ENCODE results near the gene DUS2.
"Not testable (repeated sequence)": the region's sequence is repeated elsewhere in the genome, so short reads cannot be mapped to it uniquely, and the experiment has no call there.

DUS2 gene

DNA sequence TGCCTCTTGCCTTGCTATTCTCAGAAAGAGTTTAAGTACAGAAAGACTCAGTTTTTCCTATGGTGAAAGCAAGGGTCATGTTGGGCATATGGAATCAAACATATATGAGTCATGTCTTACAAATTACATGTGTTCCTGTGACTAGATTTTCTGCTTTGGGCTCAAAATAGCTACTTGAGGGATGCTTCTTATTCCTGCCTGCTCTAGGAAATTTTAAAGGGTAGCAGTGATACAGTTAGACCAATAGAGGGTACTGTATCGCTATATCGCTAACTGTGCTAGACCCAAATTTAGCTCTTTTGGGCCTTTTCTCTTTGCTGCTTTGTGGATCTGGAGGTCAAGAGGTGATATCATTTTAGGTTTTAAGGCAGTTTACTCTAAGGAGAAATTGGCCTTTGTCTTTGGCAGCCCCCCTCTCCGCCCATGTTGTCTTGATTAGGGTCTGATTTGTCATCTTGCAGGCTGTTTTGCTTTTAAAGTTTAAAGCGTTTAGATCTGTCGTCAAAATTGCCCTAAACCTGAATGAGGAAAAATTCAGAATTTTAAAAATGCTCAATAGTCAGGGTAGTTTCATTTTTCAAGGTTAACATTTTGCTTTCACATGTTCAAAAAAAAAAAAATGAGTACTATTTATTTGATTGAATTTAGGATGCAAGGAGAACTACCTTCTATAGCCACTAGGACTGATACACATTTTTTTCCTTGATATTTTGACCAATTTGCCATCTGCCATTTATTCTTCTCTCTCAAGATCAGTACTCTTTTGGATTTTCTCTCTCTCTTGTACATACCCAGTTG, 70.9 kb downstream of the DUS2 start:
- no peak for DNase-seq

DNA sequence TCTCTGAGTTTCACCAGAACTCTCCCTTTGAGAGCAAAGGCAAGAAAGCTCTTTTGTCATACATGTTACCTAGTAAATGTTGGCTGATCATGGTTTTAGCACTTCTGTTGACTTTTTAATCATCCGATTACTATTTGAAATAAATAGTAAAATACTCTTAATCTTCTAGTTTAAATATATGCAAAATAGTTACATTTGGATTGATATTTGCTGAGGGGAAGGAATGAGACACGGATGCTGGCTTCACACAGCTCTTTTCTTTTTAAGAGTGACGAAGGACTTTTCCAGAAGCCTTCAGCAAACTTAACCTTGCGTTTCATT, 71.5 kb downstream of the DUS2 start:
- DNase-seq: no peak

- DNase-seq: no peak
These were observed 73.4 kb downstream of the DUS2 start for GRCh38 chr16:68096491-68096890.

GRCh38 chr16:68097088-68097487, 74.0 kb downstream of the DUS2 start:
- DNase-seq: no peak

- no peak for DNase-seq
These were observed 74.8 kb downstream of the DUS2 start for GRCh38 chr16:68097895-68098294.

GRCh38 chr16:68100488-68100887, 77.4 kb downstream of the DUS2 start:
- no peak for DNase-seq

GRCh38 chr16:68105611-68106010, 82.5 kb downstream of the DUS2 start:
- no peak for DNase-seq

DNA sequence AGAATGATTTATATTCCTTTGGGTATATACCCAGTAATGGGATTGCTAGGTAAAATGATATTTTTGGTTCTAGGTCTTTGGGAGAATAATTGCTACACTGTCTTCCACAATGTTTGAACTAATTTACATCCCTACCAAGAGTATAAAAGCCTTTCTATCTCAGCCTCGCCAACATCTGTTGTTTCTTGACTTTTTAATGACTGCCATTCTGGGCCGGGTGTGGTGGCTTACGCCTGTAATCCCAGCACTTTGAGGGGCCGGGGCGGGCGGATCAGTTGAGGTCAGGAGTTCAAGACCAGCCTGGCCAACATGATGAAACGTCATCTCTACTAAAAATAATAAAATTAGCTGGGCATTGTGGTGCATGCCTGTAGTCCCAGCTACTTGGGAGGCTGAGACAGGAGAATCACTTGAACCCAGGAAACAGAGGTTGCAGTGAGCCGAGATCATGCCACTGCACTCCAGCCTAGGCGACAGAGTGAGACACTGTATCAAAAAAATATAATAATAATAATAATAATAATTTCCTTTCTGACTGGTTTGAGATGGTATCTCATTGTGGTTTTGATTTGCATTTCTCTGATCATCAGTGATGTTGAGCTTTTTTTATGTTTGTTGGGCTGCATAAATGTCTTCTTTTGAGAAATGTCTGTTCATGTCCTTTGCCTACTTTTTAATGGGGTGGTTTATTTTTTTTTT, 84.3 kb downstream of the DUS2 start:
- DNase-seq: not testable (repeated sequence)

- not testable (repeated sequence) for DNase-seq
These were observed 86.1 kb downstream of the DUS2 start for GRCh38 chr16:68109156-68109555.

- not testable (repeated sequence) for DNase-seq
These were observed 87.5 kb downstream of the DUS2 start for GRCh38 chr16:68110611-68111010.

- DNase-seq: no peak
These were observed 88.3 kb downstream of the DUS2 start for GRCh38 chr16:68111379-68111778.

DNA sequence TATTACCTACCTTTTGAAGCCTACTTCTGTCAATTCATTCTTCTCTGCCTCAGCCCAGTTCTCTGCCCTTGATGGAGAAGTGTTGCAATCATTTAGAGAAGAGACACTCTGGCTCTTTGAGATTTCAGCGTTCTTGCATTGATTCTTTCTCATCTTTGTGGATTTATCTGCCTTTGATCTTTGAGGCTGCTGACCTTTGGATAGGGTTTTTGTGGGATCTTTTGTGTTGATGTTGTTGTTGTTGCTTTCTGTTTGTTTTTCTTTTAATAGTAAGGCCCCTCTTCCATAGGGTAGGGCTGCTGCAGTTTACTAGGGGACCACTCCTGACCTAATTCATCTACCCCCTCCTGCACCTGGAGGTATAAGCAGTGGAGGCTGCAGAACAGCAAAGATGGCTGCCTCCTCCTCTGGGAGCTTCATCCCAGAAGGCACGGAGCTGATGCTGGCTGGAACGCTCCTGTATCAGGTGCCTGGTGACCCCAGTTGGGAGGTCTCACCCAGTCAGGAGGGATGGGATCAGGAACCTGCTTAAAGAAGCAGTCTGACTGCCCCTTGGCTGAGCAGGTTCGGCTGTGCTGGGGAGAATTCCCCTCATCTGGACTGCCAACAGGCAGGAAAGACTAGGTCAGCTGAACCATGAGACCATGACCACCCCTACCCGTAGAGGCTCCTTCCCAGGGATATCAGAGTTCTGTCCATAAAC, 90.1 kb downstream of the DUS2 start:
- no peak for DNase-seq

DNA sequence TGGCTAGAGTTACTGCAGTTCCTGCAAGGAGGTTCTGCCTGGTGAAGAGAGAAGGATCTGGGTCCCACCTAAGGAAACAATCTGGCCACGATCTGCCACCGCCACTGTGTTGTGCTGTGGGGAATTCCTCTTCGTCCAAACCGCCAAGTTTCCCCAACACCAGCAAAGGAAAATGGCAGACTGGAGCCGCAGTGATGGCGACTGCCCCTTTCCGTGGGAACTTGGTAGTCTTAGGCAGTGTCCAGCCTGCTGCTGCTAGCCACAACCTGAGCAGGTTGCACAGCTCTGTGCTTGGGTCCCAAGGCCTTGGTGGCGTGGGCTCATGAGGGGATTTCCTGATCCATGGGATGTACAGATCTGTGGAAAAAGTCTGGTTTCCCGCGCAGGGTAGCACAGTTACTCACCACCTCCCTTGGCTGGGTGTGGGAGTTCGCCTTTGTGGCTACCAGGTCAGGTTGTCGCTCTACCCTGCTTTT, 90.7 kb downstream of the DUS2 start:
- no peak for DNase-seq

GRCh38 chr16:68114939-68115338, 91.9 kb downstream of the DUS2 start:
- DNase-seq: not testable (repeated sequence)

GRCh38 chr16:68115851-68116250, 92.8 kb downstream of the DUS2 start:
- no peak for DNase-seq

DNA sequence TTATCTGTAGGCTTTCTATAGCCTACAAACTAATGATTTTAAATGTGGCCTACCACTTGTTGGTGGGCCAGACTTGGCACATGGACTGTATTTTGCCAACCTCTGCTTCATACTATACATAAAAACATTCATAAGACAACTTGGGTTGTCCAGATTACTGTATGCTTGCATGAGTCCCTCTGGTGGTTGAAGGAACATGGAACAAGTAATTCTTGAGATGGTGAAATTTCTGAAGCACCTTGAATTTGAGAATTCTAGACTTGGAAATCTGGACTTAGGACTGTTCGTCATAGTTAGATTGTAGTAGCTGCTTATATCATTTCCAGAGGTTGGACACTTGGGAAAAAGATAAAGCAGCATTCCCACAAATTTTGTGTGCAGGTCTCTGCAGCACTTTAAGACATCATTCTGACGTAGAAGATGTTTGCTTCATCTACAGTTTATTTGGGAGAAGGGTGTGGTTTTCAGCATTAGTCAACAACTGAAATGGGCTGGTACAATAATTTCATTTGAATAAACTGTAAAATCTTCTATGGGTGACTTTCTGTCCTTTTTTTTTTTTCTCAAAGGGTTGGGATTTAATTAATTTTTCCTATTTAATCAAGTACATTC, 93.3 kb downstream of the DUS2 start:
- no peak for DNase-seq

GRCh38 chr16:68117884-68118283, 94.8 kb downstream of the DUS2 start:
- no peak for DNase-seq

- DNase-seq: not testable (repeated sequence)
These were observed 95.9 kb downstream of the DUS2 start for GRCh38 chr16:68118954-68119353.

GRCh38 chr16:68120496-68120895, 97.4 kb downstream of the DUS2 start:
- not testable (repeated sequence) for DNase-seq

DNA sequence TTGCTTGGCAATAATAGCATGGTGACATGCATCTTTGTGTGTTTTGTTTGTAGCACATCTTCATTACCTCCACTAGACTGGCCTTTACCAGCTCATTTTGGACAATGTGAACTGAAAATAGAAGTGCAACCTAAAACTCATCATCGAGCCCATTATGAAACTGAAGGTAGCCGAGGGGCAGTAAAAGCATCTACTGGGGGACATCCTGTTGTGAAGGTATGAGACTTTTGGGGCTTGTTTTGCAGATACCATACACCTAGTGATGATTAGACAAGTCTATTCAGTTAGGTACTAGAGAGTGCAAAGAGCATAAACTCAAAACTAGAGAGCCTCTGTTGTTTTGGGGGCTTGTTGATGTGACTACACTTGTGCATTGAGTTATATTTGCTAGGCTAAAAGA, 103.3 kb downstream of the DUS2 start:
- no peak for DNase-seq

- DNase-seq: peak; percentile 71
These were observed 105.7 kb downstream of the DUS2 start for GRCh38 chr16:68128577-68129305.

All from kidney glomerular epithelial cell (primary cell).